ENCODE data around the gene AK3. TPM values are rescaled to one million over a fixed set of nuclear protein-coding genes. Genes with fewer than 3 reads are reported as not detected.

Gene AK3
- total and polyA plus RNA-seq, 8 donors = 26.1 to 108 (median 66.1) TPM

GRCh38 chr9:4686112-4686511 lies 54.9 kb downstream of the AK3 start:
- Histone ChIP-seq H3K27me3 (no peaks in the 10 kb centered on the region), H3K27ac (peak overlapping the region in 2 of 5 donors; percentile 24), H3K36me3 (peaks cover 5 to 48% (median 39%) of the 10 kb centered on the region in 4 donors), H3K9me3 (no peaks in the 10 kb centered on the region), H3K4me3 (no peak overlapping the region), H3K4me1 (peaks cover 8 to 67% (median 36%) of the 10 kb centered on the region in 4 donors)
- 58 to 78% (median 61%) methylated on average over 4 of the region's 4 CpGs for WGBS, 5 donors
- intact Hi-C loops (cut with DNase I; ENCODE audit: low total_unique reads) = no loop called here
- TF ChIP-seq CTCF (IDR thresholded peaks at IDR 0.05) = no peak
- TF ChIP-seq POLR2AphosphoS5 (IDR thresholded peaks at IDR 0.05) = no peak
- no peak for TF ChIP-seq EP300 (IDR thresholded peaks at IDR 0.05)
- TF ChIP-seq POLR2A (IDR thresholded peaks at IDR 0.05) = no peak
- DNase-seq = no peak

GRCh38 chr9:4684820-4685219 lies 56.2 kb downstream of the AK3 start:
- H3K27ac ChIP-seq = peak overlapping the region in 1 of 5 donors; percentile 12
- no peak overlapping the region for H3K4me3 ChIP-seq
- no peaks in the 10 kb centered on the region for H3K27me3 ChIP-seq
- TF ChIP-seq POLR2AphosphoS5 (IDR thresholded peaks at IDR 0.05) = no peak
- TF ChIP-seq CTCF (IDR thresholded peaks at IDR 0.05) = no peak
- no peak for TF ChIP-seq POLR2A (IDR thresholded peaks at IDR 0.05)
- no peak for TF ChIP-seq EP300 (IDR thresholded peaks at IDR 0.05)
- peaks cover 9 to 72% (median 44%) of the 10 kb centered on the region in 4 donors for H3K4me1 ChIP-seq
- intact Hi-C loops (cut with DNase I; ENCODE audit: low total_unique reads) = no loop called here
- no peak for DNase-seq
- peaks cover 5 to 35% (median 27%) of the 10 kb centered on the region in 4 donors for H3K36me3 ChIP-seq
- 76 to 88% (median 80%) methylated on average over 4 of the region's 4 CpGs for WGBS, 5 donors
- no peaks in the 10 kb centered on the region for H3K9me3 ChIP-seq

GRCh38 chr9:4680750-4681149 lies 60.3 kb downstream of the AK3 start:
- intact Hi-C loops (cut with DNase I; ENCODE audit: low total_unique reads) = no loop called here
- H3K4me1 ChIP-seq = peaks cover 10 to 67% (median 46%) of the 10 kb centered on the region in 4 donors
- 24 to 36% (median 32%) methylated on average over 2 of the region's 2 CpGs for WGBS, 5 donors
- peak overlapping the region in 4 of 5 donors; percentile 96 to 99 (median 96) for H3K27ac ChIP-seq
- TF ChIP-seq EP300 (IDR thresholded peaks at IDR 0.05) (no peak), POLR2AphosphoS5 (IDR thresholded peaks at IDR 0.05) (peak in 2 of 3 donors; percentile 14 to 31)
- H3K36me3 ChIP-seq = peaks cover 2 to 12% (median 11%) of the 10 kb centered on the region in 4 donors
- H3K4me3 ChIP-seq = peak overlapping the region; percentile 63 to 74 (median 68)
- DNase-seq = peak in 1 of 2 donors; percentile 30
- no peaks in the 10 kb centered on the region for H3K27me3 ChIP-seq
- H3K9me3 ChIP-seq = no peaks in the 10 kb centered on the region

GRCh38 chr9:4680173-4680525 lies 60.9 kb downstream of the AK3 start:
- Histone ChIP-seq H3K9me3 (no peaks in the 10 kb centered on the region), H3K4me3 (peak overlapping the region; percentile 63 to 74 (median 68)), H3K36me3 (peaks cover 0 to 6% (median 5%) of the 10 kb centered on the region in 4 donors), H3K27me3 (no peaks in the 10 kb centered on the region), H3K27ac (peak overlapping the region; percentile 96 to 99 (median 97)), H3K4me1 (peaks cover 10 to 61% (median 43%) of the 10 kb centered on the region in 4 donors)
- TF ChIP-seq EP300 (IDR thresholded peaks at IDR 0.05) = no peak
- TF ChIP-seq CTCF (IDR thresholded peaks at IDR 0.05) = no peak
- TF ChIP-seq POLR2A (IDR thresholded peaks at IDR 0.05) = no peak
- no peak for TF ChIP-seq POLR2AphosphoS5 (IDR thresholded peaks at IDR 0.05)
- DNase-seq = peak in 1 of 2 donors; percentile 55
- WGBS, 5 donors = 1 to 2% (median 1%) methylated on average over 10 of the region's 10 CpGs
- intact Hi-C loops (cut with DNase I; ENCODE audit: low total_unique reads) = no loop called here

Data from stomach (tissue), 9 donors.